ENCODE results near the gene KRTAP10-11. TPM values are rescaled to one million over a fixed set of nuclear protein-coding genes. Genes with fewer than 3 reads are reported as not detected.

KRTAP10-11 gene
- polyA plus RNA-seq, 3 donors: not detected

- peaks cover 4 to 8% (median 8%) of the 10 kb centered on the region in 3 donors for H3K27me3 Mint-ChIP-seq (ENCODE audit: low read depth in 3 of 3)
- no peaks in the 10 kb centered on the region for H3K4me1 Mint-ChIP-seq
- 92% methylated on average over 15 of the region's 23 CpGs for WGBS (ENCODE audit: insufficient coverage)
- no peaks in the 10 kb centered on the region for H3K36me3 ChIP-seq (replicated peaks in 1 of 2; ENCODE audit: control insufficient read depth in 1 of 2, insufficient read depth in 2 of 2, low read length in 2 of 2)
- no peak overlapping the region for H3K4me2 ChIP-seq (replicated peaks; ENCODE audit: extremely low read depth, low read length, poor library complexity, severe bottlenecking)
- H3K9me3 ChIP-seq (replicated peaks in 1 of 2; ENCODE audit: control insufficient read depth in 1 of 2, insufficient read depth in 1 of 2, low read length in 2 of 2): peaks cover 0 to 3% of the 10 kb centered on the region in 2 donors
- H3K4me3 ChIP-seq (replicated peaks in 1 of 3; ENCODE audit: low read depth in 2 of 3, low read length in 3 of 3): no peak overlapping the region
- no peak overlapping the region for H3K4me3 Mint-ChIP-seq
- intact Hi-C loops (cut with micrococcal nuclease): no loop called here
- peaks cover 3 to 14% (median 9%) of the 10 kb centered on the region in 7 donors for H3K9me3 Mint-ChIP-seq
- H3K27ac Mint-ChIP-seq: no peak overlapping the region
- H3K9ac ChIP-seq (ENCODE audit: insufficient read depth, low read length, poor library complexity, severe bottlenecking): no peak overlapping the region
- no peak for TF ChIP-seq CTCF (IDR thresholded peaks at IDR 0.05)
- H3K36me3 Mint-ChIP-seq: no peaks in the 10 kb centered on the region
- no peaks in the 10 kb centered on the region for H3K79me2 ChIP-seq (ENCODE audit: insufficient read depth, low read length)
- H4K20me1 ChIP-seq (ENCODE audit: insufficient read depth, low read length): no peaks in the 10 kb centered on the region
- H3K27me3 ChIP-seq (ENCODE audit: control insufficient read depth in 2 of 2, insufficient read depth in 2 of 2, low read length in 2 of 2): no peaks in the 10 kb centered on the region
- H2AFZ ChIP-seq (ENCODE audit: insufficient read depth, low read depth, low read length, poor library complexity, severe bottlenecking): no peak overlapping the region
- no peak overlapping the region for H3K27ac ChIP-seq (ENCODE audit: low read depth in 1 of 2, low read length in 2 of 2)
- no peak for DNase-seq
- H3K4me1 ChIP-seq (ENCODE audit: control insufficient read depth in 1 of 2, insufficient read depth in 2 of 2, low read length in 2 of 2): no peaks in the 10 kb centered on the region
These were observed 44.4 kb upstream of the KRTAP10-11 start for GRCh38 chr21:44601596-44602462.

- H3K9ac ChIP-seq (ENCODE audit: insufficient read depth, low read length, poor library complexity, severe bottlenecking): no peak overlapping the region
- H3K4me3 ChIP-seq (replicated peaks in 1 of 3; ENCODE audit: low read depth in 2 of 3, low read length in 3 of 3): no peak overlapping the region
- 86% methylated on average over 20 of the region's 21 CpGs for WGBS (ENCODE audit: insufficient coverage)
- DNase-seq: no peak
- H3K79me2 ChIP-seq (ENCODE audit: insufficient read depth, low read length): no peaks in the 10 kb centered on the region
- H3K9me3 Mint-ChIP-seq: peaks cover 3 to 14% (median 9%) of the 10 kb centered on the region in 7 donors
- H3K36me3 ChIP-seq (replicated peaks in 1 of 2; ENCODE audit: control insufficient read depth in 1 of 2, insufficient read depth in 2 of 2, low read length in 2 of 2): no peaks in the 10 kb centered on the region
- no peak overlapping the region for H3K4me2 ChIP-seq (replicated peaks; ENCODE audit: extremely low read depth, low read length, poor library complexity, severe bottlenecking)
- no peak for TF ChIP-seq CTCF (IDR thresholded peaks at IDR 0.05)
- H3K27ac ChIP-seq (ENCODE audit: low read depth in 1 of 2, low read length in 2 of 2): no peak overlapping the region
- H3K27ac Mint-ChIP-seq: no peak overlapping the region
- H3K4me1 ChIP-seq (ENCODE audit: control insufficient read depth in 1 of 2, insufficient read depth in 2 of 2, low read length in 2 of 2): no peaks in the 10 kb centered on the region
- H3K9me3 ChIP-seq (replicated peaks in 1 of 2; ENCODE audit: control insufficient read depth in 1 of 2, insufficient read depth in 1 of 2, low read length in 2 of 2): peaks cover 0 to 3% of the 10 kb centered on the region in 2 donors
- H4K20me1 ChIP-seq (ENCODE audit: insufficient read depth, low read length): no peaks in the 10 kb centered on the region
- no peaks in the 10 kb centered on the region for H3K36me3 Mint-ChIP-seq
- H2AFZ ChIP-seq (ENCODE audit: insufficient read depth, low read depth, low read length, poor library complexity, severe bottlenecking): no peak overlapping the region
- no peaks in the 10 kb centered on the region for H3K4me1 Mint-ChIP-seq
- peaks cover 4 to 8% (median 7%) of the 10 kb centered on the region in 3 donors for H3K27me3 Mint-ChIP-seq (ENCODE audit: low read depth in 3 of 3)
- intact Hi-C loops (cut with micrococcal nuclease): no loop called here
- no peak overlapping the region for H3K4me3 Mint-ChIP-seq
- H3K27me3 ChIP-seq (ENCODE audit: control insufficient read depth in 2 of 2, insufficient read depth in 2 of 2, low read length in 2 of 2): no peaks in the 10 kb centered on the region
These were observed 43.8 kb upstream of the KRTAP10-11 start for GRCh38 chr21:44602463-44602850.
